Suppressor macrophage (primary cell): ENCODE data around the gene CRTC3.
A peak's percentile ranks its signal among the peaks of the same experiment; 100 is the strongest.

Experiments used
- DNase-seq, 4 experiments: peaks; one replicate each; pipeline ENCODE4 v3.0.0-alpha.2; 2020 to 2022

Gene CRTC3

DNA sequence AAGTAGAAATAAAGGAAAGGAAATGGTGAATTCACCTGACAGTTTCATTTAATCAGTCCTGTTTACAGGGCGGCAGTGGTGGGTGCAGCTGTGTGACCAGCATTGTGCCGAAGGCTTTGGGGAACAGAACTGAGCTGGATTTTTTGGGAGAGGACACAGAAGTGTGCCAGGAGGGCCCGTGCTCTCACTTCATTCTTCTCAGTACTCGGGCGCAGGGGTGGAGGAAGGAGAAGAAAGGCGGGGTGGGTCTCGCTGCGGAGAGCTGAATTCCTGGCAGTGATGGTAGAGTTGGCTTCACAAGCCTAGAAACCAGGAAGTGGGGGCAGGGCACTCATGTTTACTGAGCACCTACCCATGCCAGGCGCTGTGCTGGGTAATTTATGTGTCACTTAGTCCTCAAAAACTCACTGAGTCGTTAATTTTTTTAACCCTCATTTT is 64.6 kb downstream of the CRTC3 start:
- DNase-seq, result peak; percentile 73 to 82 (median 81)

DNA sequence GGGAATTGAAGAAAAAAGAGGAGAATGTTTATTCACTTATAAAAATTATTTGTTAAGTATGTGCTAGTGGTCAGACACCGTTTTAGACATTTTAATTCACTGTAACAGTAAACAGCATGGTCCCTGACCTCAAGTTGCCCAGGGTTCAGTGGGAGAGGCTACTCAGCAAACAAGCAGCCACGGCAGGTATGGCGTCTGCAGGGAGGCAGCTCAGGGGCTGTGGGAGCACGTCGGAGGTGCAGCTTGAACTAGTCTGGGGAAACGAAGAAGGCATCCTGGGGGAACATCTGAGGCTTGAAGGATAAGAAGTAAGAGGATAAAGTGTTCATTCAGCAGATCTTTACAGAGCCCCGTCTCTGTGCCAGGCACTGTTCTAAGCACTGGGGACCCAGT is 66.0 kb downstream of the CRTC3 start:
- no peak for DNase-seq

DNA sequence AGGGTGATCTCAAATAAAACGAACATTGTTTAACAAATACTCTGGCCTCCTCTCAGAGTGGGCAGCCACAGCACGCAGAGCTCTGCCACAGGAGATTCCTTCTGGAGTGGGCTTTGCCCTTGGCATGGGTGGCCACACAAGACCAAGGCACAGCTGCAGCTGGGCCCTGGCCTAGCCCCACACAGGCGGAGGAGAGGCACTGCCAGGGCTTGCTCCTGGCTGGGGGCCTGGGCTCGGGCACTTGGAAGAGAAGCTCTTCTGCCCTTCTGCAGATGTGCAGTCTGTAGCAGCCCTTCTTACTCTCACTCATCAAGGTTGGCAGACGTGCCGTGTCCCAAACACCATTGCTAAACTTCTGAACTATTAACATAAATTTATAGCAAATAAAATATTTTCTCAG is 67.2 kb downstream of the CRTC3 start:
- no peak for DNase-seq

DNA sequence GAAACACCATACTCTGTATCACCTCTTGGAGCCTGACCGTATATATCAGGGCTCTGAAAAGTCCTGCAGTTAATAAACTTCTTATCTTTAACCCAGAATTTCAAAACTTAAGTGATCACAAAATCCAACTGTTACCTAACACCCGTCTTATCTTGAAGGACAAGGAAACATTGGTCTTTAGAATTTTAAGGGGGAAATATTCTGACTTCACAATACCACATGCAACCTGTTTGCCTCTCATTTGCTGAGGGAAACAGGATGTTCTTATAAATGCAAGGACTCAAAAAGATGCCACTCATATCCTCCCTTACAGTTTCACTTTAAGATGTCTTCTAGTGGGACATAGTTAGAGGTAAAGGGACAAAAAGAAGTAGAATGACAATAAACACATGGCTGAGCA is 67.9 kb downstream of the CRTC3 start:
- DNase-seq, result no peak

DNA sequence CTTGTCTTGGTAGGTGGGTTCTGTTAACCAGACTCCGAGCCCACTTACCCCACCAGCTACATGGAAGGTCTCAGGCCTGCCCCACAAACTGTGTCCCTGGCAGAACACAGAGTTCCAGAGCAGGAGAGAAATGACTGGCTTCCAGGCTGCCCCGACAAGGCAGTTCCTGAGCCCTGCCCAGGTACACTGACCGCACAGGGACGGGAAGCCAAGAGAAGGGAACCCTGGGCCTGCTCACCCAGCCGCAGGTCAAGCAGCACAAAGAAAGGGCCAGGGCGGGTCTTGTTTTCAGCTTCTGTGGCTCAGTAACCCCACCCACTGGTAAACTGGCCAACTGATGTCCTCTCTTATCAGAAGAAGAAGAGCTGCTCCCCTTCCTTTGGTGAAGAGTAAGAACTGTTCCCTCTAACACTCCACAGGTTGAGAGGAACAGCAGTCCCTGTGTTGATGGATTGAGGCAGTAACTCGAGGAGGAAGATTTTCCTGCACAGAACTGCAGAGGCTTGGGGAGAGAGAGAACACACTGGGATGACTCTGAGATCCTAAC is 68.4 kb downstream of the CRTC3 start:
- DNase-seq, result peak; percentile 22 to 62 (median 48)

GRCh38 chr15:90598679-90599078 is 69.0 kb downstream of the CRTC3 start:
- no peak for DNase-seq

- no peak for DNase-seq
Measured at GRCh38 chr15:90599116-90599515, 69.4 kb downstream of the CRTC3 start.

DNA sequence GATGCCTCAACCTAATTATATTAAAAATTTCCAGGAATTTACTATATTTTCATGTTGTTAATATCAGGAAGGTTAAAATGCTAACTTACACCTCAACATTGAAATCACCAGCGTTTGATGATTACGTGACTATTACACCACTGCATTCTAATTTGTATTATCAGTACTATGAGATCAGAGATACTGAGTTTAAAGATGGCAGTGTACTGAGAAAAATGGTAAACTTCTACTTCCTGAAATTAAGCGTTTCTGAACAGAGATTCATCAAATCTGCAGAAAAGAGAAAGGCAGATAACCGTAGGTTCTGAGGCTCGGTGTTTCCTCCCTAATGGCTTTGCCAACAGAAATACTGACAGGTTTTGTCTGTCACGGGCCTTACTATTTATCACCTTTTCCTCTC is 69.9 kb downstream of the CRTC3 start:
- DNase-seq, result no peak

DNA sequence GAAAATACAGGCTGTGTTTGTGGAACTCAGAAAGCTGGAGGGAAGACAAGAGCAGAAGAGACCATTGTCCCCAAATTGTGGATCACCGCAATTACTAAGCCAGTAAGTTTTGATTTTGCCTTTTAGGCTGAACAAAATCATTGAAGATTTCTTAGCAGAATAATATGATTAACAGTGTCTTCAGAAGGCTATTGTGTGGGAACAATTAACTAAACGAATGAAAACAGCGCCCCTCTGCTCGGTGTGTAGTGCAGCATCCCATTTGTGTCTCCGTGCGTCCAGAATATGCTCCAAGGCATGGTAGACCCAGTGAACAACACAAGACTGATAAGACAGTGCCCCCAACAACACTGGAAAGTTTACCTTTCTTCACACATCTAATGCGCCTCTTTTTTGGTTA is 71.2 kb downstream of the CRTC3 start:
- DNase-seq, result no peak

DNA sequence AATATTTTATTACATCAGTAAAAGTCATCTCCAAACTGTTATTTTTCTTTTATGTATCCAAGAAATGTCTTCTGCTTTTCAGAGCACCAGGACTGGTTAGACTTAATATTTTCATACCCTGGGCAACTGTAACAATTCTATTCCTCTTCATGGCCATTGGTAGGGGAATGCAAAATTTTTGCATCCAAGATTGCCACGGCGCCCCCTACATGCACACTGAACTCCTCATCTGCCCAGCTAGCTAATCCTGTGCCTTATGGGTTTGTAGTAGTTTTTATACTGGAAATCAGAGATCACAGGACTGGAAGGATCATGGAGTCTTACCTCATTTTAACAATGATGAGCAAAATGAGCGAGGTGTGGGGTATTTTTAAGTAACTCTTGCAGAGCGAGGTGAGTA is 74.2 kb downstream of the CRTC3 start:
- peak; percentile 54 to 75 (median 66) for DNase-seq

DNA sequence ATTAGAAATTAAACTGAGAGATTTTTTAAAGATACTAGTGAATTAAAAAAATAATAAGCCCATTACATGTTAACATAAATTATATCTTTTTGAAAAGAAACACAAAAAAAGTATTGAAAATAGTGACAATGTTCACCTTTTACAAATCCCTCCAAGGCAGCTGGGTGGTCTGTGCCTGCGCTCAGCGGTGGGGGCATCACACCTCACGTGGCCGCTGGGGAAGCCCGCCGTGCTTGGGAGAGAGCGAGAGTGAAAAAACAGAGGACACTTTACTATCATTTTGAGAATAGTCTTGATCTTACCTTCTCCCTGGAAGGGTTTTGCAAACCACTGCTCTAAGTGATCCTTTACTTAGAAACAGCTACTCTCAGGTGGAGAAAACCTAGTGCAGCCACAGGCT is 76.9 kb downstream of the CRTC3 start:
- no peak for DNase-seq

- no peak for DNase-seq
Measured at GRCh38 chr15:90607361-90607760, 77.6 kb downstream of the CRTC3 start.

DNA sequence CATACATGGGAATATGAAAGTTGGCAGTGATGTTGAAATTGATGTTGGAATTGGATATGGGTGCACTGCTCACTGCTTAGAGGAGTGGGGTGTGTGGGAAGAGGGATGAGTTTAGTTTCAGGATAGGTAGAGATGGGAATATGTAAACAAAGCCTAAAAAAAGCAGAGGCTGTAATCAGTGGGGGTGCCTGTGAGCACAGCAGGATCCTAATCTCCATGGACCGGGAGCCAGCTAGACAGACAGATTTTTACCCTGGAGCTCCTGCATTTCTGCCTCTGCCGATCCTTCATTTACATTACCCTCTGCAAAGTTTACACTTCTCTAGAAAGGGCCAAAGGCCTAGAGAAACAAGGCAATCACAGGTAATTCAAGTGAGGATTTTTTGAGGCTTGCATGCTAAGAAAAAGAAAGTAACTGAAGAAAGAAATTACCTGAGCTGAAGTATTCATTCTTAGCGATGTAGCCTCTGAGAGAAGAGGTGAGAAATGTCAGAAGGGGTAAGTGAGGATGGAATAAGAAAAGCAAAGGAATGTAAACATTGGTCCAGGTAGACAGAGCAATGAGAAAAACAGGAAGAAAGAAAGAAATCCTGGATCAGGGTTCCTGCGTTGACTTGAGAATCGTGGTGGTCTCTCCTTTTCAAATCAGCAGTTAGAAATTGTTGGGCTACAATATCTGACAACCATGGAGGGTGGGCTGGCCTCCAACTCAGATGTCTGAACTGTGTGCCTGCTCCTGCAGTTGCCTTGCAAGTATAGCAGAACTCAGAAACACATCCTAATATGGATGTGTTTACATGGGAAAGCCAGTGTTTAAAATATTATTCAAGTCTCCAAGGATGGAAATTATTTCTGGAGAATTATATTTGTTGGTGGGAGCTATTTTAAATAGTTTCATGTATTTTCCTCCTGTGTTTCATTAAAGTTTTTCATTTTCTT is 79.8 kb downstream of the CRTC3 start:
- no peak for DNase-seq

DNA sequence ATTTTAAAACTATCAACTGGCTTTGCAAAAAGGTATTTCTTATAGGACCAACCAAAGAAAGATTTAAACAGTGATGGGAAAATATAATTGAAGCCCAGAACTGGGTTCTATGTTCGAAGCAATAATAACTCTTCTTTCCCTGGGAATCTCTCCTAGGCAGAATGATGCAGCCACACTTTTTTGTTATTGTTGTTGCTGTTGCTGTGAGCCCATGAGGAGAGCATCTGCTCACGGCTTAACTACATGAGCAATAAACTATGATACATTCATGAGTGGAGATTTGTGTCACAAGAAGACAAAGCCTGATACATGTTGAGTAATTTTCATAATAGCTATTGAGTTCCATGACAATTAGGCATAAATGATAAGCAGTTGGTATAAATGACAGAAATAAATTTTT is 80.5 kb downstream of the CRTC3 start:
- no peak for DNase-seq

GRCh38 chr15:90611157-90611556 is 81.4 kb downstream of the CRTC3 start:
- DNase-seq, result no peak

GRCh38 chr15:90617171-90617570 is 87.4 kb downstream of the CRTC3 start:
- no peak for DNase-seq

GRCh38 chr15:90617668-90618097 is 88.0 kb downstream of the CRTC3 start:
- no peak for DNase-seq

DNA sequence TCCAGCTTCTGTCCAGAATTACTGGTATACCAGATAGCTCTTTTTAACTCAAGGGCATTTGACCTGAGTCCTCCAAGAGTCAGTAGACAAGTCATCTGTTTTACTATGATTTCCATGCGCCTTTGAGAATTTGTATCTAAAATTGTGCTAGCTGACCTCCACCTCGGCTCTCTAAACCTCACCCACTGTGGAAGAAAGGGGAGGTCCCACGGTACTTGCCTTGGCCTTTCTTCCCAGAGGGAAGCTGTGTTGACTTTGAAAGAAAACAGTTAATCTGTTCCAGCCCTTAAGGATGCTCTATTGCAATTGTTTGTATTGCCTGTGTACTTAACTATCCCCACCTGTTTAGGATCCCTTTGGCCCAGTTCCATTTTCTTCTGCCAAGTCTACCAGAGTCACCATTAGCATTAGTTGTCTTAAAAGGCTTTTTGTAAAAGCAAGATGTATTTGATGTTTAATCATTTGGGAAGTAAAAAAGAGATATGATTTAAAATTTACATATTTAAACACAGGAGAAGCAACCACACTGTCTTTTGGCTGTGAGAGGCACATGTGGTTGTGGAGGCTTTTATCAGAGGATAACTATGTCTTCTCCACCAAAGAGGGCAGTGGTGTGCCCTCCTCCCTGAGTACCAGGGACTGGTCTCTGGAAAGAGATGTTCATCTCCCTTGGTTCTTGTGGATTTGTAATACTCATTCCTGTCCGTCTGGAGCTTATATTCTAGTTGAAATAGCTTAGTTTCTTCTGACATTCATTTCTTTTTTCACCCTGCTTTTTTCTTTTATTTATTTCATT is 88.8 kb downstream of the CRTC3 start:
- DNase-seq, result no peak

- DNase-seq, result no peak
Measured at GRCh38 chr15:90619468-90619867, 89.7 kb downstream of the CRTC3 start.

GRCh38 chr15:90619939-90620338 is 90.2 kb downstream of the CRTC3 start:
- DNase-seq, result peak in 1 of 4 experiments; percentile 15

GRCh38 chr15:90620379-90621067 is 90.8 kb downstream of the CRTC3 start:
- peak; percentile 44 to 72 (median 71) for DNase-seq

GRCh38 chr15:90623854-90624253 is 94.1 kb downstream of the CRTC3 start:
- no peak for DNase-seq
